Measurements from ENCODE around the gene RNF183.

DNA sequence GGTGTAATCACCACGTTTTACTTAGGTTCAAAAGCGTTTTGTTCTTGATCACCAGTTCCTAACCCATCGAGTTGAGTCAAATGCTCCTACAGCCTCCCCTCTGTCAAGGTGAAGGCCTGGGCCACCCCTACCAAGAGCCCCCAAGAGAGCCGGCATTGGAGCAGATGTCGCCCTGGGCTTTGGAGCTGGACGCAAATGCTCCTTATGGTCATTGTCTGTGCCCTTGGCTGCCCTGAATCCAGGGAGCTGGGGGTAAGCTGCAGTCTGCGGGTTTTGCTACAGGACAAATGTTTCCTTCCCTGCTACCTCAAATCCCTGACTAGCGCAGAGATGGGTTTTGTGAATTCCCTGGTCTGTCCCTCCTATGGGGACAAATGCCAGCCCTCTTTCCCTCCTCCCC, 4.9 kb downstream of the RNF183 start:
- TF ChIP-seq ZFP3 (CRISPR knock-in tag; IDR thresholded peaks at IDR 0.05) (no peak), GLIS3 (CRISPR knock-in tag; IDR thresholded peaks at IDR 0.05) (no peak), OSR1 (CRISPR knock-in tag; IDR thresholded peaks at IDR 0.05) (no peak), ZNF70 (CRISPR knock-in tag; IDR thresholded peaks at IDR 0.05) (no peak), ZNF565 (CRISPR knock-in tag; conservative IDR thresholded peaks at IDR 0.05; ENCODE audit: low read depth) (no peak), ZC3H10 (CRISPR knock-in tag; IDR thresholded peaks at IDR 0.05) (no peak), RARB (CRISPR knock-in tag; IDR thresholded peaks at IDR 0.05) (no peak), ZFP30 (CRISPR knock-in tag; IDR thresholded peaks at IDR 0.05) (no peak), ISL1 (CRISPR knock-in tag; IDR thresholded peaks at IDR 0.05) (no peak)
- TF ChIP-seq, protein P1, sequence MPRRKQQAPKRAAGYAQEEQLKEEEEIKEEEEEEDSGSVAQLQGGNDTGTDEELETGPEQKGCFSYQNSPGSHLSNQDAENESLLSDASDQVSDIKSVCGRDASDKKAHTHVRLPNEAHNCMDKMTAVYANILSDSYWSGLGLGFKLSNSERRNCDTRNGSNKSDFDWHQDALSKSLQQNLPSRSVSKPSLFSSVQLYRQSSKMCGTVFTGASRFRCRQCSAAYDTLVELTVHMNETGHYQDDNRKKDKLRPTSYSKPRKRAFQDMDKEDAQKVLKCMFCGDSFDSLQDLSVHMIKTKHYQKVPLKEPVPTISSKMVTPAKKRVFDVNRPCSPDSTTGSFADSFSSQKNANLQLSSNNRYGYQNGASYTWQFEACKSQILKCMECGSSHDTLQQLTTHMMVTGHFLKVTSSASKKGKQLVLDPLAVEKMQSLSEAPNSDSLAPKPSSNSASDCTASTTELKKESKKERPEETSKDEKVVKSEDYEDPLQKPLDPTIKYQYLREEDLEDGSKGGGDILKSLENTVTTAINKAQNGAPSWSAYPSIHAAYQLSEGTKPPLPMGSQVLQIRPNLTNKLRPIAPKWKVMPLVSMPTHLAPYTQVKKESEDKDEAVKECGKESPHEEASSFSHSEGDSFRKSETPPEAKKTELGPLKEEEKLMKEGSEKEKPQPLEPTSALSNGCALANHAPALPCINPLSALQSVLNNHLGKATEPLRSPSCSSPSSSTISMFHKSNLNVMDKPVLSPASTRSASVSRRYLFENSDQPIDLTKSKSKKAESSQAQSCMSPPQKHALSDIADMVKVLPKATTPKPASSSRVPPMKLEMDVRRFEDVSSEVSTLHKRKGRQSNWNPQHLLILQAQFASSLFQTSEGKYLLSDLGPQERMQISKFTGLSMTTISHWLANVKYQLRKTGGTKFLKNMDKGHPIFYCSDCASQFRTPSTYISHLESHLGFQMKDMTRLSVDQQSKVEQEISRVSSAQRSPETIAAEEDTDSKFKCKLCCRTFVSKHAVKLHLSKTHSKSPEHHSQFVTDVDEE (CRISPR knock-in tag; IDR thresholded peaks at IDR 0.05), result no peak
- TF ChIP-seq, protein P2, sequence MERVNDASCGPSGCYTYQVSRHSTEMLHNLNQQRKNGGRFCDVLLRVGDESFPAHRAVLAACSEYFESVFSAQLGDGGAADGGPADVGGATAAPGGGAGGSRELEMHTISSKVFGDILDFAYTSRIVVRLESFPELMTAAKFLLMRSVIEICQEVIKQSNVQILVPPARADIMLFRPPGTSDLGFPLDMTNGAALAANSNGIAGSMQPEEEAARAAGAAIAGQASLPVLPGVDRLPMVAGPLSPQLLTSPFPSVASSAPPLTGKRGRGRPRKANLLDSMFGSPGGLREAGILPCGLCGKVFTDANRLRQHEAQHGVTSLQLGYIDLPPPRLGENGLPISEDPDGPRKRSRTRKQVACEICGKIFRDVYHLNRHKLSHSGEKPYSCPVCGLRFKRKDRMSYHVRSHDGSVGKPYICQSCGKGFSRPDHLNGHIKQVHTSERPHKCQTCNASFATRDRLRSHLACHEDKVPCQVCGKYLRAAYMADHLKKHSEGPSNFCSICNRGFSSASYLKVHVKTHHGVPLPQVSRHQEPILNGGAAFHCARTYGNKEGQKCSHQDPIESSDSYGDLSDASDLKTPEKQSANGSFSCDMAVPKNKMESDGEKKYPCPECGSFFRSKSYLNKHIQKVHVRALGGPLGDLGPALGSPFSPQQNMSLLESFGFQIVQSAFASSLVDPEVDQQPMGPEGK (CRISPR knock-in tag; IDR thresholded peaks at IDR 0.05; ENCODE audit: borderline replicate concordance), result no peak
- TF ChIP-seq, protein P3, sequence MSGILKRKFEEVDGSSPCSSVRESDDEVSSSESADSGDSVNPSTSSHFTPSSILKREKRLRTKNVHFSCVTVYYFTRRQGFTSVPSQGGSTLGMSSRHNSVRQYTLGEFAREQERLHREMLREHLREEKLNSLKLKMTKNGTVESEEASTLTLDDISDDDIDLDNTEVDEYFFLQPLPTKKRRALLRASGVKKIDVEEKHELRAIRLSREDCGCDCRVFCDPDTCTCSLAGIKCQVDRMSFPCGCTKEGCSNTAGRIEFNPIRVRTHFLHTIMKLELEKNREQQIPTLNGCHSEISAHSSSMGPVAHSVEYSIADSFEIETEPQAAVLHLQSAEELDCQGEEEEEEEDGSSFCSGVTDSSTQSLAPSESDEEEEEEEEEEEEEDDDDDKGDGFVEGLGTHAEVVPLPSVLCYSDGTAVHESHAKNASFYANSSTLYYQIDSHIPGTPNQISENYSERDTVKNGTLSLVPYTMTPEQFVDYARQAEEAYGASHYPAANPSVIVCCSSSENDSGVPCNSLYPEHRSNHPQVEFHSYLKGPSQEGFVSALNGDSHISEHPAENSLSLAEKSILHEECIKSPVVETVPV (CRISPR knock-in tag; IDR thresholded peaks at IDR 0.05), result no peak
- TF ChIP-seq, protein P4, sequence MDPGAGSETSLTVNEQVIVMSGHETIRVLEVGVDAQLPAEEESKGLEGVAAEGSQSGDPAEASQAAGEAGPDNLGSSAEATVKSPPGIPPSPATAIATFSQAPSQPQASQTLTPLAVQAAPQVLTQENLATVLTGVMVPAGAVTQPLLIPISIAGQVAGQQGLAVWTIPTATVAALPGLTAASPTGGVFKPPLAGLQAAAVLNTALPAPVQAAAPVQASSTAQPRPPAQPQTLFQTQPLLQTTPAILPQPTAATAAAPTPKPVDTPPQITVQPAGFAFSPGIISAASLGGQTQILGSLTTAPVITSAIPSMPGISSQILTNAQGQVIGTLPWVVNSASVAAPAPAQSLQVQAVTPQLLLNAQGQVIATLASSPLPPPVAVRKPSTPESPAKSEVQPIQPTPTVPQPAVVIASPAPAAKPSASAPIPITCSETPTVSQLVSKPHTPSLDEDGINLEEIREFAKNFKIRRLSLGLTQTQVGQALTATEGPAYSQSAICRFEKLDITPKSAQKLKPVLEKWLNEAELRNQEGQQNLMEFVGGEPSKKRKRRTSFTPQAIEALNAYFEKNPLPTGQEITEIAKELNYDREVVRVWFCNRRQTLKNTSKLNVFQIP (CRISPR knock-in tag; IDR thresholded peaks at IDR 0.05; ENCODE audit: borderline replicate concordance, low read depth), result no peak
- TF ChIP-seq, protein P5, sequence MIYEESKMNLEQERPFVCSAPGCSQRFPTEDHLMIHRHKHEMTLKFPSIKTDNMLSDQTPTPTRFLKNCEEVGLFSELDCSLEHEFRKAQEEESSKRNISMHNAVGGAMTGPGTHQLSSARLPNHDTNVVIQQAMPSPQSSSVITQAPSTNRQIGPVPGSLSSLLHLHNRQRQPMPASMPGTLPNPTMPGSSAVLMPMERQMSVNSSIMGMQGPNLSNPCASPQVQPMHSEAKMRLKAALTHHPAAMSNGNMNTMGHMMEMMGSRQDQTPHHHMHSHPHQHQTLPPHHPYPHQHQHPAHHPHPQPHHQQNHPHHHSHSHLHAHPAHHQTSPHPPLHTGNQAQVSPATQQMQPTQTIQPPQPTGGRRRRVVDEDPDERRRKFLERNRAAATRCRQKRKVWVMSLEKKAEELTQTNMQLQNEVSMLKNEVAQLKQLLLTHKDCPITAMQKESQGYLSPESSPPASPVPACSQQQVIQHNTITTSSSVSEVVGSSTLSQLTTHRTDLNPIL (CRISPR knock-in tag; IDR thresholded peaks at IDR 0.05; ENCODE audit: low read depth), result no peak
